ENCODE data around the gene DIAPH3.

GRCh38 chr13:59829690-59830089 lies 334.0 kb downstream of the DIAPH3 start:
- TF ChIP-seq POLR2A (IDR thresholded peaks at IDR 0.05; ENCODE audit: low read depth, low read length) (no peak), TAF1 (IDR thresholded peaks at IDR 0.05; ENCODE audit: low read depth, low read length) (no peak), POLR2AphosphoS5 (IDR thresholded peaks at IDR 0.05; ENCODE audit: low read depth, low read length) (no peak), SPI1 (IDR thresholded peaks at IDR 0.05; ENCODE audit: low read depth, low read length) (no peak)
